HEK293 (cell line): ENCODE results near the gene KBTBD12.

Experiments used
- CTCF ChIP-seq: fragments of 450-650 bp; formaldehyde crosslinking; IDR thresholded peaks from 2 replicates; pipeline ENCODE4 v1.5.1; 2016; ENCODE audit warnings: missing biosample characterization, missing genetic modification characterization
- ZBTB7A ChIP-seq: fragments of 450-650 bp; formaldehyde crosslinking; IDR thresholded peaks from 2 replicates; pipeline ENCODE4 v1.5.1; 2016; ENCODE audit warnings: low read depth, missing biosample characterization, missing genetic modification characterization
- ZNF175 ChIP-seq: fragments of 450-650 bp; formaldehyde crosslinking; IDR thresholded peaks from 2 replicates; pipeline ENCODE4 v1.5.1; 2016; ENCODE audit warnings: missing biosample characterization, missing genetic modification characterization
- ZNF23 ChIP-seq: fragments of 450-650 bp; formaldehyde crosslinking; IDR thresholded peaks from 2 replicates; pipeline ENCODE4 v1.5.1; 2016; ENCODE audit warnings: missing biosample characterization, missing genetic modification characterization, borderline replicate concordance
- ZNF76 ChIP-seq: fragments of 450-650 bp; formaldehyde crosslinking; IDR thresholded peaks from 2 replicates; pipeline ENCODE4; 2016; ENCODE audit warnings: low read depth, missing biosample characterization, missing genetic modification characterization, borderline replicate concordance
- ZNF792 ChIP-seq: fragments of 450-650 bp; formaldehyde crosslinking; IDR thresholded peaks from 2 replicates; pipeline ENCODE4 v1.5.1; 2016; ENCODE audit warnings: missing biosample characterization, missing genetic modification characterization

- TF ChIP-seq CTCF (no peak), ZBTB7A (no peak), ZNF76 (tag by site-specific recombination) (no peak), ZNF175 (tag by site-specific recombination) (no peak), ZNF23 (tag by site-specific recombination) (no peak), ZNF792 (tag by site-specific recombination) (no peak)
Measured at GRCh38 chr3:127982155-127982554, 67.1 kb downstream of the KBTBD12 start.
